OCI-LY7 (cell line): ENCODE data around the gene ZNF83. TPM values are rescaled to one million over a fixed set of nuclear protein-coding genes. Genes with fewer than 3 reads are reported as not detected.
"Not testable (repeated sequence)": the region's sequence is repeated elsewhere in the genome, so short reads cannot be mapped to it uniquely, and the experiment has no call there.

ENCODE experiments used
- BruUV-seq: library from RNA; stranded (reverse); fragments of 400-500 nt; replicated peaks from 2 replicates; lab custom pipeline; 2021; lab: Mats Ljungman, UMichigan
- CTCF ChIA-PET: fragments of 300-600 bp; sonication (Branson Sonifier 250); formaldehyde crosslinking; loops from one replicate; lab custom pipeline; 2022; ENCODE audit warnings: antibody characterized with exemption; ENCODE audit not compliant: unreplicated experiment; lab: Charles Lee
- POLR2A ChIA-PET: fragments of 300-600 bp; sonication (Branson Sonifier 250); formaldehyde crosslinking; loops from one replicate; lab custom pipeline; 2022; ENCODE audit warnings: antibody characterized with exemption; lab: Charles Lee
- DNase-seq: peaks from one replicate; pipeline ENCODE4 v3.0.0-alpha.2; 2015; ENCODE audit warnings: low spot score
- H2AFZ ChIP-seq: fragments of 200-600 bp; sonication (generic), shearing (Covaris generic); 2 replicates; pipeline ENCODE4 v1.6.1; 2014; ENCODE audit warnings: mild to moderate bottlenecking, antibody characterized with exemption, low read length, moderate library complexity
- H3K27ac ChIP-seq: fragments of 200-600 bp; sonication (generic); 2 replicates; pipeline ENCODE4 v1.5.1; 2014; ENCODE audit warnings: mixed run types, low read depth, mild to moderate bottlenecking, moderate library complexity, low read length, inconsistent platforms; ENCODE audit not compliant: poor library complexity, severe bottlenecking
- H3K36me3 ChIP-seq: fragments of 200-600 bp; sonication (generic); 2 replicates; pipeline ENCODE4 v1.6.1; 2014; ENCODE audit warnings: mild to moderate bottlenecking, antibody characterized with exemption, low read length, moderate library complexity, mixed read lengths; ENCODE audit not compliant: insufficient read depth
- H3K4me1 ChIP-seq: fragments of 200-600 bp; sonication (generic); 2 replicates; pipeline ENCODE4 v1.5.1; 2014; ENCODE audit warnings: mild to moderate bottlenecking, low read length; ENCODE audit not compliant: insufficient read depth, poor library complexity, severe bottlenecking
- H3K4me2 ChIP-seq: fragments of 200-600 bp; sonication (generic); 2 replicates; pipeline ENCODE4 v1.6.1; 2014; ENCODE audit warnings: mild to moderate bottlenecking, low read length
- H3K4me3 ChIP-seq: fragments of 200-600 bp; sonication (generic); 2 replicates; pipeline ENCODE4 v1.5.1; 2014; ENCODE audit warnings: mild to moderate bottlenecking, low read depth, low read length; ENCODE audit not compliant: poor library complexity, severe bottlenecking
- H3K79me2 ChIP-seq: fragments of 200-600 bp; sonication (generic); 2 replicates; pipeline ENCODE4 v1.6.1; 2016; ENCODE audit warnings: low read depth, mild to moderate bottlenecking, low read length, moderate library complexity, mixed read lengths; ENCODE audit not compliant: insufficient read depth
- H3K9me2 ChIP-seq: fragments of 200-600 bp; sonication (generic); 2 replicates; pipeline ENCODE4 v1.6.1; 2016; ENCODE audit warnings: mild to moderate bottlenecking, low read length, mixed read lengths; ENCODE audit not compliant: insufficient read depth
- H3K9me3 ChIP-seq: fragments of 200-600 bp; sonication (generic); 2 replicates; pipeline ENCODE4 v1.6.1; 2014; ENCODE audit warnings: mild to moderate bottlenecking, mixed run types, low read length, mixed read lengths
- H4K20me1 ChIP-seq: fragments of 200-600 bp; sonication (generic); 2 replicates; pipeline ENCODE4 v1.6.1; 2014; ENCODE audit warnings: mild to moderate bottlenecking, antibody characterized with exemption, low read length, moderate library complexity, mixed read lengths; ENCODE audit not compliant: insufficient read depth
- EZH2phosphoT487 ChIP-seq: fragments of 200-600 bp; sonication (generic); IDR thresholded peaks from 2 replicates; pipeline ENCODE4 v1.6.1; 2018; ENCODE audit warnings: low read depth, borderline replicate concordance, mild to moderate bottlenecking, mixed run types, antibody characterized with exemption, low read length, moderate library complexity, mixed read lengths
- intact Hi-C: fragments of 100-400 bp; cut with micrococcal nuclease; formaldehyde crosslinking; loops from one replicate; pipeline ENCODE4 v1.10.0; 2022; ENCODE audit not compliant: unreplicated experiment
- total RNA-seq, 2 experiments: library from RNA; depleted of rRNA in 1 of 2; stranded (reverse); fragments of >200 nt in 1 of 2; shearing (Covaris generic) in 1 of 2; gene quantifications; 2 replicates each; pipeline ENCODE4 v1.2.3, GENCODE V29; 2014 to 2022
- TF ChIP-seq, protein P1 (sequence below): fragments of 200-600 bp; sonication (generic); conservative IDR thresholded peaks from 2 replicates; pipeline ENCODE4 v1.5.1; 2014; ENCODE audit warnings: mild to moderate bottlenecking, antibody characterized with exemption, low read length, moderate library complexity, mixed read lengths

The ZNF83 gene
- total RNA-seq, 2 experiments from 2014 or later, result 47.2 to 59.4 TPM

DNA sequence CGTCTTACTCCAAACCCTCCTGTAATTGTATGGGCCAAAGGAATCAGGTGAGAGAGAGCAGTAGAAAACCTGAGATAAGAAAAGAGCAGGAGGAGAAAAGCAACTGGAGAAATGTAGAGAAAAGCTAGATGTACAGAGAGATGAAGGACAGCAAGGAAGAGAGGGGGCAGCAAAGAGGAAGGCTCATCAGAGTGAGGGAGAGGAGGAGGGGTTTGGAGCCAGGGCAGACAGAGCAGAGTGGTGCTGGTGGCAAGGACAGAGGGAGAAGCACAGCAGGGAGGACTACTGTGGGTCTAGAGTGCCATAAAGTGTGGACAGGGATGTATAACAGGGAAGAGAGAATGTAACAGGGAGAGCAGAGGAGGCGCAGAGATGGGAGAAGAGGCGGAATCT is 36.2 kb downstream of the ZNF83 start:
- POLR2A ChIA-PET, DNase-seq, CTCF ChIA-PET, BruUV-seq, H3K9me3 ChIP-seq, H3K79me2 ChIP-seq, intact Hi-C loops, H4K20me1 ChIP-seq, H3K9me2 ChIP-seq, H3K27ac ChIP-seq, H3K4me1 ChIP-seq: not testable (repeated sequence)
- Histone ChIP-seq H3K4me3 (peak overlapping the region; percentile 73), H2AFZ (peak overlapping the region; percentile 59; the same call in 1 of the 2 replicates), H3K36me3 (peaks cover 25% of the 10 kb centered on the region), H3K4me2 (peak overlapping the region; percentile 79)
- TF ChIP-seq, protein P1, sequence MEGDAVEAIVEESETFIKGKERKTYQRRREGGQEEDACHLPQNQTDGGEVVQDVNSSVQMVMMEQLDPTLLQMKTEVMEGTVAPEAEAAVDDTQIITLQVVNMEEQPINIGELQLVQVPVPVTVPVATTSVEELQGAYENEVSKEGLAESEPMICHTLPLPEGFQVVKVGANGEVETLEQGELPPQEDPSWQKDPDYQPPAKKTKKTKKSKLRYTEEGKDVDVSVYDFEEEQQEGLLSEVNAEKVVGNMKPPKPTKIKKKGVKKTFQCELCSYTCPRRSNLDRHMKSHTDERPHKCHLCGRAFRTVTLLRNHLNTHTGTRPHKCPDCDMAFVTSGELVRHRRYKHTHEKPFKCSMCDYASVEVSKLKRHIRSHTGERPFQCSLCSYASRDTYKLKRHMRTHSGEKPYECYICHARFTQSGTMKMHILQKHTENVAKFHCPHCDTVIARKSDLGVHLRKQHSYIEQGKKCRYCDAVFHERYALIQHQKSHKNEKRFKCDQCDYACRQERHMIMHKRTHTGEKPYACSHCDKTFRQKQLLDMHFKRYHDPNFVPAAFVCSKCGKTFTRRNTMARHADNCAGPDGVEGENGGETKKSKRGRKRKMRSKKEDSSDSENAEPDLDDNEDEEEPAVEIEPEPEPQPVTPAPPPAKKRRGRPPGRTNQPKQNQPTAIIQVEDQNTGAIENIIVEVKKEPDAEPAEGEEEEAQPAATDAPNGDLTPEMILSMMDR, result peak; percentile 36; the same call in 1 of the 2 replicates

DNA sequence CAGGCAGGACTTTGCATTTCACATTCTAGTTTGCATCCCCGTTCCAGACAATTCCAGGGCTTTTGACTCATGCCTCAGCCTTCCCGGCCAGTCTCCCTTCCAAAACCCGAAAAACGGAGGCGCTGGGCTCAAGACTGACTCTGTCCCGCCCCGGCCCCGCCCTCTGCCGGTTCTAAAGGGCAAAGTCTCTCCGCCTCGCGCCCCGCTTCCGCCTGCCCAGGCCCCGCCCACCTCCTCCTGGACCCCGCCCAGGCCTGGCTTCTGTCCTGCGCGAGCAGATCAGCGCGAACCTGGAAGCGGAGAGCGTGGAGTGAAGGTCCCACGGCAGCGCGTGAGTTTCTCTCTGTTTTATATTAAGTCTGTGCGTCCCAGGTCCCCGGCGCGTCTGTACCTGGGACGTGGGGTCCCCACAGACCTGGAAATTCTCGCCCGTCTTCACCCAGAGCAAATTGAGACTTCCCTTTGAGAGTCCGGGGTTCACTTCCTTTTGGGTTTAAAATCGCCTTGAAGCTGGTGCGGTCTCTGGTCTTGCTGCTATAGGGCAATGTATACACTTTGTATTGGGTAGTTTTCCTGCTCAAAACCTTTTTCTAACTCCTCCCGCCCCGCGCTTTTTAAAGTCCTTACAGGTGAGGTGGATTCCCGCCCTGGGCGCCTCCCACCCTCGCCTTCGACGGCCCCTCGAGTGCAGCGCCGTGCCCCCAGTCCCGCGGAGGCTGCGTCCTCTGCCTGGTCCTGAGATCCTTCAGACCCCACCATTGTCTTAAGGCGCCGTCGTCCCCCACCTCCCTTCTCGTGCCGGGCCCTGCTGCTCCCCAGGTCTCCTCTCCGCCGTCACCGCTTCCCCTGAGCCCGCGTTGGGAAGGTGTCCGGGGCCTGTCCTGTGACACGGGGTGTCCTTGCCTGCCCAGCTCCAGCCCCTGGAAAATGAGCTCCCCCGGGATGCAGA is 36.9 kb downstream of the ZNF83 start:
- H3K27ac ChIP-seq, result peak overlapping the region; percentile 4
- H3K9me2 ChIP-seq, result no peaks in the 10 kb centered on the region
- H3K36me3 ChIP-seq, result peaks cover 32% of the 10 kb centered on the region
- peak; percentile 89 for DNase-seq
- no peaks in the 10 kb centered on the region for H4K20me1 ChIP-seq
- peak overlapping the region; percentile 79 for H3K4me2 ChIP-seq
- H2AFZ ChIP-seq, result peak overlapping the region; percentile 59
- TF ChIP-seq EZH2phosphoT487, result no peak
- TF ChIP-seq, protein P1, result peak; percentile 55
- POLR2A ChIA-PET, result no interaction called here
- peak overlapping the region; percentile 73 for H3K4me3 ChIP-seq
- peaks cover 8% of the 10 kb centered on the region for H3K4me1 ChIP-seq
- CTCF ChIA-PET, result no interaction called here
- H3K79me2 ChIP-seq, result no peaks in the 10 kb centered on the region
- no peaks in the 10 kb centered on the region for H3K9me3 ChIP-seq
- BruUV-seq, result no TSS peak
- intact Hi-C loops, result no loop called here

DNA sequence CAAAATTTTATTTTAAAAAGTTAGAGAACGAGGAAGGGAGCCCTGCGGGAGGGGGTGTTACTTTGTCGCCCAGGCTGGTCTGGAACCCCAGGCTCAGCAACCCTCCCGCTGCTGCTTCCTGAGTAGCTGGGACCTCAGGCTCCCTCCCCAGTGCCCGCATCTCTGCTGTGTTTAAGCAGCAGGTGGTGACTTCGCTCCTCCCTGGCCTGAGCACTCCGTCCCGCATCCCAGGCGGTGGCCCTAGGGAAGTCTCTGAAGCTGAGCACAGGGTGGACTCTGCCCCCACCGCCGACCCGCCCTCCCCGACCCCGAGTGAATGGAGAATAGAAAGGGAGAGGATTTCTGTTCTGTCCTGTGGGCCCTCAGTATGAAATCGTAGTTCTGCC is 37.5 kb downstream of the ZNF83 start:
- ChIA-PET POLR2A (no interaction called here), CTCF (no interaction called here)
- intact Hi-C loops, result no loop called here
- no peak overlapping the region for H3K27ac ChIP-seq
- H3K4me3 ChIP-seq, result peak overlapping the region; percentile 73
- peak overlapping the region; percentile 79 for H3K4me2 ChIP-seq
- peak; percentile 35 for DNase-seq
- no peaks in the 10 kb centered on the region for H3K9me3 ChIP-seq
- TF ChIP-seq, protein P1, result no peak
- no peak for TF ChIP-seq EZH2phosphoT487
- H4K20me1 ChIP-seq, result no peaks in the 10 kb centered on the region
- H3K4me1 ChIP-seq, result peaks cover 8% of the 10 kb centered on the region
- H3K9me2 ChIP-seq, result no peaks in the 10 kb centered on the region
- BruUV-seq, result no TSS peak
- peaks cover 38% of the 10 kb centered on the region for H3K36me3 ChIP-seq
- no peaks in the 10 kb centered on the region for H3K79me2 ChIP-seq
- peak overlapping the region; percentile 59; the same call in 1 of the 2 replicates for H2AFZ ChIP-seq
